SU-DHL-6 (cell line): ENCODE measurements around the gene LILRB2.

Source experiments
- CTCF ChIP-seq: fragments of 200-600 bp; sonication (generic); IDR thresholded peaks from one replicate; pipeline ENCODE4 v1.5.1; 2017; ENCODE audit warnings: antibody characterized with exemption, mild to moderate bottlenecking, low read length, moderate library complexity; ENCODE audit not compliant: insufficient read depth, poor library complexity, severe bottlenecking
- EZH2phosphoT487 ChIP-seq: fragments of 200-600 bp; sonication (generic), shearing (Covaris generic); conservative IDR thresholded peaks from 2 replicates; pipeline ENCODE4 v1.6.1; 2018; ENCODE audit warnings: mild to moderate bottlenecking, antibody characterized with exemption, low read length, moderate library complexity, mixed read lengths

- TF ChIP-seq CTCF (no peak), EZH2phosphoT487 (no peak)
Measured at GRCh38 chr19:54275951-54276350, 5.0 kb downstream of the LILRB2 start.
